Keratinocyte (primary cell): Measurements from ENCODE around the gene DPH5.

Experiments used
- EZH2 ChIP-seq: IDR thresholded peaks from one replicate; pipeline ENCODE4 v1.6.1; 2012; ENCODE audit warnings: inconsistent platforms, mild to moderate bottlenecking, low read length, moderate library complexity
- TF ChIP-seq, protein P1 (sequence below), 3 experiments: IDR thresholded peaks in 1 of 3; conservative IDR thresholded peaks in 1 of 3; optimal IDR thresholded peaks in 1 of 3; 2 replicates in 2 of 3; 3 replicates in 1 of 3; pipeline versions ENCODE3 to v1.5.1; 2011; ENCODE audit warnings: low read length in 3 of 3, mild to moderate bottlenecking in 3 of 3, moderate library complexity in 2 of 3, control low read depth in 1 of 3, inconsistent platforms in 1 of 3; ENCODE audit not compliant: insufficient read depth in 2 of 3; ENCODE audit errors: extremely low read depth in 1 of 3

DNA sequence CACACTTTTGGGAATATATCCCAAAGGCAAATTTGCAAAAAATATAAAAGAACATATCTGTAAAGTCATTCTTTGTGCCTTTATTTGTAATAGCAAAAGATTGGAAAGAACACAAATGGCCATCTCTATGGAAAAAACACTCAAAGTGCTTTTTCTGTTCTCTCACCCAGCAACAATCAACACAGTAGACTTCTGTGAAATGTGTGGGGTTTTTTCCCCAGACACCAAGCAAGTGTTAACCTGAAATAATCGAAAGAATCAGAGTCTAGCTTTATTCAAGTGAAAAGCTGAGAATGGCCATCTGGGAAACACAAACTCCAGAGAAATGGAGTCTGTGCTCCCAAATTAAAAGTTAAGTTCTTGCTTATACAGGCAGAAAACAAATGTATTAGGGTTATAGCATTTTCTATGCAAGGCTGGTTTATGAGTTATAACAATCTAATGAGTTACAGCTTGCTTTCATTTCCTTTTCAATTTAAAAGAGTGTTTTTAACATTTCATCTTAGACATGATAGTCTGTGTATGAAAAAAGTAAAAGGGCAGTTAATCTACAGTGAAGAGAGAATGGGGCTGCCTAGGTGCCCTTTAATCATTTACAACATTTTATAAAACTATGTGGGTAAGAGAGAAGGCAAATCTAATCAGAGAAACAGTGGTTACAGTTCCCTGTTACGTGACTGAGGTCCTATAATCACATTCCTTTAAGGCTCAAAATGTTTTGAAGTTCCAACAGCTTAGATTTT, 83.1 kb downstream of the DPH5 start:
- TF ChIP-seq, protein P1, sequence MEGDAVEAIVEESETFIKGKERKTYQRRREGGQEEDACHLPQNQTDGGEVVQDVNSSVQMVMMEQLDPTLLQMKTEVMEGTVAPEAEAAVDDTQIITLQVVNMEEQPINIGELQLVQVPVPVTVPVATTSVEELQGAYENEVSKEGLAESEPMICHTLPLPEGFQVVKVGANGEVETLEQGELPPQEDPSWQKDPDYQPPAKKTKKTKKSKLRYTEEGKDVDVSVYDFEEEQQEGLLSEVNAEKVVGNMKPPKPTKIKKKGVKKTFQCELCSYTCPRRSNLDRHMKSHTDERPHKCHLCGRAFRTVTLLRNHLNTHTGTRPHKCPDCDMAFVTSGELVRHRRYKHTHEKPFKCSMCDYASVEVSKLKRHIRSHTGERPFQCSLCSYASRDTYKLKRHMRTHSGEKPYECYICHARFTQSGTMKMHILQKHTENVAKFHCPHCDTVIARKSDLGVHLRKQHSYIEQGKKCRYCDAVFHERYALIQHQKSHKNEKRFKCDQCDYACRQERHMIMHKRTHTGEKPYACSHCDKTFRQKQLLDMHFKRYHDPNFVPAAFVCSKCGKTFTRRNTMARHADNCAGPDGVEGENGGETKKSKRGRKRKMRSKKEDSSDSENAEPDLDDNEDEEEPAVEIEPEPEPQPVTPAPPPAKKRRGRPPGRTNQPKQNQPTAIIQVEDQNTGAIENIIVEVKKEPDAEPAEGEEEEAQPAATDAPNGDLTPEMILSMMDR (optimal IDR thresholded peaks at IDR 0.05 in 1 of 3, IDR thresholded peaks at IDR 0.05 in 1 of 3, conservative IDR thresholded peaks at IDR 0.05 in 1 of 3; ENCODE audit: extremely low read depth in 1 of 3, insufficient read depth in 2 of 3, low read length in 3 of 3) = no peak
- TF ChIP-seq EZH2 = no peak
